Loucy (cell line): ENCODE measurements around the gene THBD.

Experiments
- H2AFZ ChIP-seq: fragments of 200-600 bp; sonication (generic); 2 replicates; pipeline ENCODE4 v1.6.0; 2016; ENCODE audit warnings: antibody characterized with exemption, mild to moderate bottlenecking, low read length, moderate library complexity
- H3F3A ChIP-seq: fragments of 200-600 bp; 2 replicates; pipeline ENCODE4 v1.6.0; 2016; ENCODE audit warnings: antibody characterized with exemption, low read depth, mild to moderate bottlenecking
- H3K27me3 ChIP-seq: fragments of 200-600 bp; sonication (generic); 2 replicates; pipeline ENCODE4 v1.6.1; 2014; ENCODE audit warnings: low read length, mild to moderate bottlenecking; ENCODE audit not compliant: insufficient read depth, poor library complexity, severe bottlenecking
- H3K36me3 ChIP-seq: fragments of 200-600 bp; sonication (generic); 2 replicates; pipeline ENCODE4 v1.6.1; 2016; ENCODE audit warnings: low read length; ENCODE audit not compliant: insufficient read depth
- H3K4me1 ChIP-seq: fragments of 200-600 bp; sonication (generic); 2 replicates; pipeline ENCODE4 v1.5.1; 2014; ENCODE audit warnings: low read length, mild to moderate bottlenecking; ENCODE audit not compliant: insufficient read depth, poor library complexity, severe bottlenecking
- H3K4me2 ChIP-seq: fragments of 200-600 bp; sonication (generic); 2 replicates; pipeline ENCODE4 v1.6.0; 2014; ENCODE audit warnings: antibody characterized with exemption, low read length, low read depth, mild to moderate bottlenecking; ENCODE audit not compliant: poor library complexity, severe bottlenecking
- H3K4me3 ChIP-seq: fragments of 200-600 bp; sonication (generic); 2 replicates; pipeline ENCODE4 v1.5.1; 2014; ENCODE audit warnings: low read length, mild to moderate bottlenecking, mixed read lengths; ENCODE audit not compliant: poor library complexity, severe bottlenecking
- H3K79me2 ChIP-seq: fragments of 200-600 bp; sonication (generic); 2 replicates; pipeline ENCODE4 v1.6.1; 2014; ENCODE audit warnings: low read length; ENCODE audit not compliant: insufficient read depth
- H3K9ac ChIP-seq: fragments of 200-600 bp; sonication (generic); 2 replicates; pipeline ENCODE4 v1.6.0; 2014; ENCODE audit warnings: mild to moderate bottlenecking, low read depth, low read length, moderate library complexity; ENCODE audit not compliant: poor library complexity, severe bottlenecking
- H3K9me2 ChIP-seq: fragments of 200-600 bp; sonication (generic); replicated peaks from 2 replicates; pipeline ENCODE4 v1.6.1; 2016; ENCODE audit warnings: low read depth, low read length, mixed read lengths
- H3K9me3 ChIP-seq: fragments of 200-600 bp; sonication (generic); 2 replicates; pipeline ENCODE4 v1.6.1; 2014; ENCODE audit warnings: mild to moderate bottlenecking, antibody characterized with exemption, low read length, low read depth; ENCODE audit not compliant: insufficient read depth
- H4K20me1 ChIP-seq: fragments of 200-600 bp; sonication (generic); 2 replicates; pipeline ENCODE4 v1.6.0; 2014; ENCODE audit warnings: antibody characterized with exemption, low read length, mild to moderate bottlenecking; ENCODE audit not compliant: insufficient read depth, poor library complexity, severe bottlenecking
- CTCF ChIP-seq: fragments of 200-600 bp; sonication (generic); conservative IDR thresholded peaks from 2 replicates; pipeline ENCODE4 v1.5.1; 2014; ENCODE audit warnings: mild to moderate bottlenecking, antibody characterized with exemption, low read length
- EZH2phosphoT487 ChIP-seq: fragments of 200-600 bp; IDR thresholded peaks from 2 replicates; pipeline ENCODE4 v1.6.1; 2018; ENCODE audit warnings: antibody characterized with exemption, mild to moderate bottlenecking, moderate library complexity, borderline replicate concordance

Gene THBD

GRCh38 chr20:23005776-23006175 is 43.7 kb downstream of the THBD start:
- TF ChIP-seq CTCF, result no peak
- TF ChIP-seq EZH2phosphoT487, result no peak
- Histone ChIP-seq H3K27me3 (no peaks in the 10 kb centered on the region), H3K9me2 (no peaks in the 10 kb centered on the region), H3F3A (no peaks in the 10 kb centered on the region), H3K4me2 (no peak overlapping the region), H3K4me1 (no peaks in the 10 kb centered on the region), H2AFZ (no peak overlapping the region), H3K9me3 (no peaks in the 10 kb centered on the region), H4K20me1 (no peaks in the 10 kb centered on the region), H3K36me3 (no peaks in the 10 kb centered on the region), H3K9ac (no peak overlapping the region), H3K79me2 (no peaks in the 10 kb centered on the region), H3K4me3 (no peak overlapping the region)

- Histone ChIP-seq H3K4me3 (no peak overlapping the region), H3K9me3 (no peaks in the 10 kb centered on the region), H3K36me3 (no peaks in the 10 kb centered on the region), H3K4me1 (no peaks in the 10 kb centered on the region), H4K20me1 (no peaks in the 10 kb centered on the region), H3F3A (no peaks in the 10 kb centered on the region), H3K9me2 (no peaks in the 10 kb centered on the region), H3K4me2 (no peak overlapping the region), H2AFZ (no peak overlapping the region), H3K79me2 (no peaks in the 10 kb centered on the region), H3K9ac (no peak overlapping the region), H3K27me3 (no peaks in the 10 kb centered on the region)
- TF ChIP-seq CTCF (no peak), EZH2phosphoT487 (no peak)
These were observed 45.5 kb downstream of the THBD start for GRCh38 chr20:23003881-23004460.

GRCh38 chr20:23003077-23003635 is 46.3 kb downstream of the THBD start:
- no peak overlapping the region for H3K4me3 ChIP-seq
- no peaks in the 10 kb centered on the region for H3K36me3 ChIP-seq
- TF ChIP-seq EZH2phosphoT487, result no peak
- TF ChIP-seq CTCF, result no peak
- no peaks in the 10 kb centered on the region for H3F3A ChIP-seq
- H3K9ac ChIP-seq, result no peak overlapping the region
- H3K4me2 ChIP-seq, result no peak overlapping the region
- H3K4me1 ChIP-seq, result no peaks in the 10 kb centered on the region
- no peaks in the 10 kb centered on the region for H3K79me2 ChIP-seq
- H4K20me1 ChIP-seq, result no peaks in the 10 kb centered on the region
- H3K27me3 ChIP-seq, result no peaks in the 10 kb centered on the region
- no peak overlapping the region for H2AFZ ChIP-seq
- no peaks in the 10 kb centered on the region for H3K9me3 ChIP-seq
- H3K9me2 ChIP-seq, result no peaks in the 10 kb centered on the region
